WTC11 (cell line): ENCODE results near the gene TIFAB.

Experiments used
- NFYB ChIP-seq: sonication (generic); formaldehyde crosslinking; conservative IDR thresholded peaks from 2 replicates; pipeline ENCODE4 v1.8.0; 2022; ENCODE audit warnings: low read depth, missing genetic modification reagents
- TF ChIP-seq, protein P1 (sequence below): sonication (generic); formaldehyde crosslinking; IDR thresholded peaks from 2 replicates; pipeline ENCODE4 v1.8.0; 2022; ENCODE audit warnings: mild to moderate bottlenecking, missing genetic modification reagents
- TF ChIP-seq, protein P2 (sequence below): fragments of 200-600 bp; IDR thresholded peaks from 2 replicates; pipeline ENCODE4 v1.8.0; 2022; ENCODE audit warnings: antibody characterized with exemption
- TF ChIP-seq, protein P3 (sequence below): fragments of 250-450 bp; sonication (Bioruptor Pico); IDR thresholded peaks from 2 replicates; pipeline ENCODE4 v1.9.0; 2021; ENCODE audit warnings: mild to moderate bottlenecking, borderline replicate concordance
- TF ChIP-seq, protein P4 (sequence below): sonication (generic); formaldehyde crosslinking; IDR thresholded peaks from 2 replicates; pipeline ENCODE4 v1.8.0; 2022; ENCODE audit warnings: mild to moderate bottlenecking, missing genetic modification reagents
- TF ChIP-seq, protein P5 (sequence below): fragments of 250-450 bp; sonication (Bioruptor Pico); IDR thresholded peaks from 2 replicates; pipeline ENCODE4 v1.9.0; 2021; ENCODE audit warnings: mild to moderate bottlenecking
- TF ChIP-seq, protein P6 (sequence below): sonication (generic); formaldehyde crosslinking; IDR thresholded peaks from 2 replicates; pipeline ENCODE4 v1.8.1; 2023; ENCODE audit warnings: mild to moderate bottlenecking, missing genetic modification reagents
- TF ChIP-seq, protein P7 (sequence below): sonication (generic); formaldehyde crosslinking; IDR thresholded peaks from 2 replicates; pipeline ENCODE4 v1.8.1; 2023; ENCODE audit warnings: mild to moderate bottlenecking, missing genetic modification reagents
- TF ChIP-seq, protein P8 (sequence below): sonication (generic); formaldehyde crosslinking; IDR thresholded peaks from 2 replicates; pipeline ENCODE4 v1.8.0; 2022; ENCODE audit warnings: missing genetic modification reagents
- TF ChIP-seq, protein P9 (sequence below): sonication (generic); formaldehyde crosslinking; IDR thresholded peaks from 2 replicates; pipeline ENCODE4 v1.8.1; 2023; ENCODE audit warnings: mild to moderate bottlenecking, missing genetic modification reagents, moderate library complexity
- TF ChIP-seq, protein P10 (sequence below): sonication (generic); formaldehyde crosslinking; IDR thresholded peaks from 2 replicates; pipeline ENCODE4 v1.8.0; 2022; ENCODE audit warnings: mild to moderate bottlenecking, missing genetic modification reagents
- TF ChIP-seq, protein P11 (sequence below): sonication (generic); formaldehyde crosslinking; IDR thresholded peaks from 2 replicates; pipeline ENCODE4 v1.8.1; 2023; ENCODE audit warnings: mild to moderate bottlenecking, missing genetic modification reagents, moderate library complexity
- TF ChIP-seq, protein P12 (sequence below): sonication (generic); formaldehyde crosslinking; IDR thresholded peaks from 2 replicates; pipeline ENCODE4 v1.8.1; 2022; ENCODE audit warnings: mild to moderate bottlenecking, missing genetic modification reagents, moderate library complexity, borderline replicate concordance
- TF ChIP-seq, protein P13 (sequence below): sonication (generic); formaldehyde crosslinking; conservative IDR thresholded peaks from 2 replicates; pipeline ENCODE4 v1.8.1; 2022; ENCODE audit warnings: mild to moderate bottlenecking, missing genetic modification reagents

DNA sequence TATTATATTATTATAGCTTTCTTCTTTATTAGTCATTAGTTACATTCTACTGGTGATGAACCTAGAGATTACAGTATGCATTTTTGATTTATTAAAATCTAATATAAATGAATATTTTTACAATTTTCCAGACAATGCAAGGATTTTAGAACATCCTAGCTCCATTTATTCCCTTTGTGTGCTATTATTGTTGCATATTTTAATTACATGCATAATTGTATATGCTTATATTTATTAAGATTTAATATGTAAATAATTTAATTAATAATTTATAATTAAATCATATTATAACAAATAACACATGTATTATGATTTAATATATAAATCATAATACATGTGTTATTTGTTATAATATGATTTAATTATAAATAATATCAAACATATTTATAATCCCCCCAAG lies 29.7 kb downstream of the TIFAB start:
- TF ChIP-seq, protein P1, sequence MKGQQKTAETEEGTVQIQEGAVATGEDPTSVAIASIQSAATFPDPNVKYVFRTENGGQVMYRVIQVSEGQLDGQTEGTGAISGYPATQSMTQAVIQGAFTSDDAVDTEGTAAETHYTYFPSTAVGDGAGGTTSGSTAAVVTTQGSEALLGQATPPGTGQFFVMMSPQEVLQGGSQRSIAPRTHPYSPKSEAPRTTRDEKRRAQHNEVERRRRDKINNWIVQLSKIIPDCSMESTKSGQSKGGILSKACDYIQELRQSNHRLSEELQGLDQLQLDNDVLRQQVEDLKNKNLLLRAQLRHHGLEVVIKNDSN (CRISPR knock-in tag) = no peak
- TF ChIP-seq, protein P2, sequence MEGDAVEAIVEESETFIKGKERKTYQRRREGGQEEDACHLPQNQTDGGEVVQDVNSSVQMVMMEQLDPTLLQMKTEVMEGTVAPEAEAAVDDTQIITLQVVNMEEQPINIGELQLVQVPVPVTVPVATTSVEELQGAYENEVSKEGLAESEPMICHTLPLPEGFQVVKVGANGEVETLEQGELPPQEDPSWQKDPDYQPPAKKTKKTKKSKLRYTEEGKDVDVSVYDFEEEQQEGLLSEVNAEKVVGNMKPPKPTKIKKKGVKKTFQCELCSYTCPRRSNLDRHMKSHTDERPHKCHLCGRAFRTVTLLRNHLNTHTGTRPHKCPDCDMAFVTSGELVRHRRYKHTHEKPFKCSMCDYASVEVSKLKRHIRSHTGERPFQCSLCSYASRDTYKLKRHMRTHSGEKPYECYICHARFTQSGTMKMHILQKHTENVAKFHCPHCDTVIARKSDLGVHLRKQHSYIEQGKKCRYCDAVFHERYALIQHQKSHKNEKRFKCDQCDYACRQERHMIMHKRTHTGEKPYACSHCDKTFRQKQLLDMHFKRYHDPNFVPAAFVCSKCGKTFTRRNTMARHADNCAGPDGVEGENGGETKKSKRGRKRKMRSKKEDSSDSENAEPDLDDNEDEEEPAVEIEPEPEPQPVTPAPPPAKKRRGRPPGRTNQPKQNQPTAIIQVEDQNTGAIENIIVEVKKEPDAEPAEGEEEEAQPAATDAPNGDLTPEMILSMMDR = no peak
- TF ChIP-seq, protein P3, sequence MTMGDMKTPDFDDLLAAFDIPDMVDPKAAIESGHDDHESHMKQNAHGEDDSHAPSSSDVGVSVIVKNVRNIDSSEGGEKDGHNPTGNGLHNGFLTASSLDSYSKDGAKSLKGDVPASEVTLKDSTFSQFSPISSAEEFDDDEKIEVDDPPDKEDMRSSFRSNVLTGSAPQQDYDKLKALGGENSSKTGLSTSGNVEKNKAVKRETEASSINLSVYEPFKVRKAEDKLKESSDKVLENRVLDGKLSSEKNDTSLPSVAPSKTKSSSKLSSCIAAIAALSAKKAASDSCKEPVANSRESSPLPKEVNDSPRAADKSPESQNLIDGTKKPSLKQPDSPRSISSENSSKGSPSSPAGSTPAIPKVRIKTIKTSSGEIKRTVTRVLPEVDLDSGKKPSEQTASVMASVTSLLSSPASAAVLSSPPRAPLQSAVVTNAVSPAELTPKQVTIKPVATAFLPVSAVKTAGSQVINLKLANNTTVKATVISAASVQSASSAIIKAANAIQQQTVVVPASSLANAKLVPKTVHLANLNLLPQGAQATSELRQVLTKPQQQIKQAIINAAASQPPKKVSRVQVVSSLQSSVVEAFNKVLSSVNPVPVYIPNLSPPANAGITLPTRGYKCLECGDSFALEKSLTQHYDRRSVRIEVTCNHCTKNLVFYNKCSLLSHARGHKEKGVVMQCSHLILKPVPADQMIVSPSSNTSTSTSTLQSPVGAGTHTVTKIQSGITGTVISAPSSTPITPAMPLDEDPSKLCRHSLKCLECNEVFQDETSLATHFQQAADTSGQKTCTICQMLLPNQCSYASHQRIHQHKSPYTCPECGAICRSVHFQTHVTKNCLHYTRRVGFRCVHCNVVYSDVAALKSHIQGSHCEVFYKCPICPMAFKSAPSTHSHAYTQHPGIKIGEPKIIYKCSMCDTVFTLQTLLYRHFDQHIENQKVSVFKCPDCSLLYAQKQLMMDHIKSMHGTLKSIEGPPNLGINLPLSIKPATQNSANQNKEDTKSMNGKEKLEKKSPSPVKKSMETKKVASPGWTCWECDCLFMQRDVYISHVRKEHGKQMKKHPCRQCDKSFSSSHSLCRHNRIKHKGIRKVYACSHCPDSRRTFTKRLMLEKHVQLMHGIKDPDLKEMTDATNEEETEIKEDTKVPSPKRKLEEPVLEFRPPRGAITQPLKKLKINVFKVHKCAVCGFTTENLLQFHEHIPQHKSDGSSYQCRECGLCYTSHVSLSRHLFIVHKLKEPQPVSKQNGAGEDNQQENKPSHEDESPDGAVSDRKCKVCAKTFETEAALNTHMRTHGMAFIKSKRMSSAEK = no peak
- TF ChIP-seq, protein P4, sequence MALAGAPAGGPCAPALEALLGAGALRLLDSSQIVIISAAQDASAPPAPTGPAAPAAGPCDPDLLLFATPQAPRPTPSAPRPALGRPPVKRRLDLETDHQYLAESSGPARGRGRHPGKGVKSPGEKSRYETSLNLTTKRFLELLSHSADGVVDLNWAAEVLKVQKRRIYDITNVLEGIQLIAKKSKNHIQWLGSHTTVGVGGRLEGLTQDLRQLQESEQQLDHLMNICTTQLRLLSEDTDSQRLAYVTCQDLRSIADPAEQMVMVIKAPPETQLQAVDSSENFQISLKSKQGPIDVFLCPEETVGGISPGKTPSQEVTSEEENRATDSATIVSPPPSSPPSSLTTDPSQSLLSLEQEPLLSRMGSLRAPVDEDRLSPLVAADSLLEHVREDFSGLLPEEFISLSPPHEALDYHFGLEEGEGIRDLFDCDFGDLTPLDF (CRISPR knock-in tag) = no peak
- TF ChIP-seq NFYB (CRISPR knock-in tag) = no peak
- TF ChIP-seq, protein P5, sequence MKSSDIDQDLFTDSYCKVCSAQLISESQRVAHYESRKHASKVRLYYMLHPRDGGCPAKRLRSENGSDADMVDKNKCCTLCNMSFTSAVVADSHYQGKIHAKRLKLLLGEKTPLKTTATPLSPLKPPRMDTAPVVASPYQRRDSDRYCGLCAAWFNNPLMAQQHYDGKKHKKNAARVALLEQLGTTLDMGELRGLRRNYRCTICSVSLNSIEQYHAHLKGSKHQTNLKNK (CRISPR knock-in tag) = no peak
- TF ChIP-seq, protein P6, sequence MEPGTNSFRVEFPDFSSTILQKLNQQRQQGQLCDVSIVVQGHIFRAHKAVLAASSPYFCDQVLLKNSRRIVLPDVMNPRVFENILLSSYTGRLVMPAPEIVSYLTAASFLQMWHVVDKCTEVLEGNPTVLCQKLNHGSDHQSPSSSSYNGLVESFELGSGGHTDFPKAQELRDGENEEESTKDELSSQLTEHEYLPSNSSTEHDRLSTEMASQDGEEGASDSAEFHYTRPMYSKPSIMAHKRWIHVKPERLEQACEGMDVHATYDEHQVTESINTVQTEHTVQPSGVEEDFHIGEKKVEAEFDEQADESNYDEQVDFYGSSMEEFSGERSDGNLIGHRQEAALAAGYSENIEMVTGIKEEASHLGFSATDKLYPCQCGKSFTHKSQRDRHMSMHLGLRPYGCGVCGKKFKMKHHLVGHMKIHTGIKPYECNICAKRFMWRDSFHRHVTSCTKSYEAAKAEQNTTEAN = no peak
- TF ChIP-seq, protein P7, sequence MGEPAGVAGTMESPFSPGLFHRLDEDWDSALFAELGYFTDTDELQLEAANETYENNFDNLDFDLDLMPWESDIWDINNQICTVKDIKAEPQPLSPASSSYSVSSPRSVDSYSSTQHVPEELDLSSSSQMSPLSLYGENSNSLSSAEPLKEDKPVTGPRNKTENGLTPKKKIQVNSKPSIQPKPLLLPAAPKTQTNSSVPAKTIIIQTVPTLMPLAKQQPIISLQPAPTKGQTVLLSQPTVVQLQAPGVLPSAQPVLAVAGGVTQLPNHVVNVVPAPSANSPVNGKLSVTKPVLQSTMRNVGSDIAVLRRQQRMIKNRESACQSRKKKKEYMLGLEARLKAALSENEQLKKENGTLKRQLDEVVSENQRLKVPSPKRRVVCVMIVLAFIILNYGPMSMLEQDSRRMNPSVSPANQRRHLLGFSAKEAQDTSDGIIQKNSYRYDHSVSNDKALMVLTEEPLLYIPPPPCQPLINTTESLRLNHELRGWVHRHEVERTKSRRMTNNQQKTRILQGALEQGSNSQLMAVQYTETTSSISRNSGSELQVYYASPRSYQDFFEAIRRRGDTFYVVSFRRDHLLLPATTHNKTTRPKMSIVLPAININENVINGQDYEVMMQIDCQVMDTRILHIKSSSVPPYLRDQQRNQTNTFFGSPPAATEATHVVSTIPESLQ (CRISPR knock-in tag) = no peak
- TF ChIP-seq, protein P8, sequence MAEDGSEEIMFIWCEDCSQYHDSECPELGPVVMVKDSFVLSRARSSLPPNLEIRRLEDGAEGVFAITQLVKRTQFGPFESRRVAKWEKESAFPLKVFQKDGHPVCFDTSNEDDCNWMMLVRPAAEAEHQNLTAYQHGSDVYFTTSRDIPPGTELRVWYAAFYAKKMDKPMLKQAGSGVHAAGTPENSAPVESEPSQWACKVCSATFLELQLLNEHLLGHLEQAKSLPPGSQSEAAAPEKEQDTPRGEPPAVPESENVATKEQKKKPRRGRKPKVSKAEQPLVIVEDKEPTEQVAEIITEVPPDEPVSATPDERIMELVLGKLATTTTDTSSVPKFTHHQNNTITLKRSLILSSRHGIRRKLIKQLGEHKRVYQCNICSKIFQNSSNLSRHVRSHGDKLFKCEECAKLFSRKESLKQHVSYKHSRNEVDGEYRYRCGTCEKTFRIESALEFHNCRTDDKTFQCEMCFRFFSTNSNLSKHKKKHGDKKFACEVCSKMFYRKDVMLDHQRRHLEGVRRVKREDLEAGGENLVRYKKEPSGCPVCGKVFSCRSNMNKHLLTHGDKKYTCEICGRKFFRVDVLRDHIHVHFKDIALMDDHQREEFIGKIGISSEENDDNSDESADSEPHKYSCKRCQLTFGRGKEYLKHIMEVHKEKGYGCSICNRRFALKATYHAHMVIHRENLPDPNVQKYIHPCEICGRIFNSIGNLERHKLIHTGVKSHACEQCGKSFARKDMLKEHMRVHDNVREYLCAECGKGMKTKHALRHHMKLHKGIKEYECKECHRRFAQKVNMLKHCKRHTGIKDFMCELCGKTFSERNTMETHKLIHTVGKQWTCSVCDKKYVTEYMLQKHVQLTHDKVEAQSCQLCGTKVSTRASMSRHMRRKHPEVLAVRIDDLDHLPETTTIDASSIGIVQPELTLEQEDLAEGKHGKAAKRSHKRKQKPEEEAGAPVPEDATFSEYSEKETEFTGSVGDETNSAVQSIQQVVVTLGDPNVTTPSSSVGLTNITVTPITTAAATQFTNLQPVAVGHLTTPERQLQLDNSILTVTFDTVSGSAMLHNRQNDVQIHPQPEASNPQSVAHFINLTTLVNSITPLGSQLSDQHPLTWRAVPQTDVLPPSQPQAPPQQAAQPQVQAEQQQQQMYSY = no peak
- TF ChIP-seq, protein P9, sequence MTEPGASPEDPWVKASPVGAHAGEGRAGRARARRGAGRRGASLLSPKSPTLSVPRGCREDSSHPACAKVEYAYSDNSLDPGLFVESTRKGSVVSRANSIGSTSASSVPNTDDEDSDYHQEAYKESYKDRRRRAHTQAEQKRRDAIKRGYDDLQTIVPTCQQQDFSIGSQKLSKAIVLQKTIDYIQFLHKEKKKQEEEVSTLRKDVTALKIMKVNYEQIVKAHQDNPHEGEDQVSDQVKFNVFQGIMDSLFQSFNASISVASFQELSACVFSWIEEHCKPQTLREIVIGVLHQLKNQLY = no peak
- TF ChIP-seq, protein P10, sequence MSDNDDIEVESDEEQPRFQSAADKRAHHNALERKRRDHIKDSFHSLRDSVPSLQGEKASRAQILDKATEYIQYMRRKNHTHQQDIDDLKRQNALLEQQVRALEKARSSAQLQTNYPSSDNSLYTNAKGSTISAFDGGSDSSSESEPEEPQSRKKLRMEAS = no peak
- TF ChIP-seq, protein P11, sequence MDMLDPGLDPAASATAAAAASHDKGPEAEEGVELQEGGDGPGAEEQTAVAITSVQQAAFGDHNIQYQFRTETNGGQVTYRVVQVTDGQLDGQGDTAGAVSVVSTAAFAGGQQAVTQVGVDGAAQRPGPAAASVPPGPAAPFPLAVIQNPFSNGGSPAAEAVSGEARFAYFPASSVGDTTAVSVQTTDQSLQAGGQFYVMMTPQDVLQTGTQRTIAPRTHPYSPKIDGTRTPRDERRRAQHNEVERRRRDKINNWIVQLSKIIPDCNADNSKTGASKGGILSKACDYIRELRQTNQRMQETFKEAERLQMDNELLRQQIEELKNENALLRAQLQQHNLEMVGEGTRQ (CRISPR knock-in tag) = no peak
- TF ChIP-seq, protein P12, sequence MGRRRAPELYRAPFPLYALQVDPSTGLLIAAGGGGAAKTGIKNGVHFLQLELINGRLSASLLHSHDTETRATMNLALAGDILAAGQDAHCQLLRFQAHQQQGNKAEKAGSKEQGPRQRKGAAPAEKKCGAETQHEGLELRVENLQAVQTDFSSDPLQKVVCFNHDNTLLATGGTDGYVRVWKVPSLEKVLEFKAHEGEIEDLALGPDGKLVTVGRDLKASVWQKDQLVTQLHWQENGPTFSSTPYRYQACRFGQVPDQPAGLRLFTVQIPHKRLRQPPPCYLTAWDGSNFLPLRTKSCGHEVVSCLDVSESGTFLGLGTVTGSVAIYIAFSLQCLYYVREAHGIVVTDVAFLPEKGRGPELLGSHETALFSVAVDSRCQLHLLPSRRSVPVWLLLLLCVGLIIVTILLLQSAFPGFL (CRISPR knock-in tag) = no peak
- TF ChIP-seq, protein P13, sequence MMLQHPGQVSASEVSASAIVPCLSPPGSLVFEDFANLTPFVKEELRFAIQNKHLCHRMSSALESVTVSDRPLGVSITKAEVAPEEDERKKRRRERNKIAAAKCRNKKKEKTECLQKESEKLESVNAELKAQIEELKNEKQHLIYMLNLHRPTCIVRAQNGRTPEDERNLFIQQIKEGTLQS (CRISPR knock-in tag) = no peak
